GM12875 (cell line): Measurements from ENCODE around the gene RELN.

Experiments
- H3K4me3 ChIP-seq: one replicate; pipeline ENCODE4 v1.5.1; 2011; ENCODE audit warnings: low read depth, low read length, control low read depth
- CTCF ChIP-seq: IDR thresholded peaks from 2 replicates; pipeline ENCODE4 v1.5.1; 2011; ENCODE audit warnings: low read depth, mild to moderate bottlenecking, control low read depth, inconsistent platforms, low read length, moderate library complexity, borderline replicate concordance; ENCODE audit not compliant: insufficient read depth

Gene RELN

GRCh38 chr7:103648135-103648534, 341.3 kb downstream of the RELN start:
- H3K4me3 ChIP-seq: no peak overlapping the region
- TF ChIP-seq CTCF: no peak

GRCh38 chr7:103644319-103644718, 345.1 kb downstream of the RELN start:
- TF ChIP-seq CTCF: no peak
- no peak overlapping the region for H3K4me3 ChIP-seq

DNA sequence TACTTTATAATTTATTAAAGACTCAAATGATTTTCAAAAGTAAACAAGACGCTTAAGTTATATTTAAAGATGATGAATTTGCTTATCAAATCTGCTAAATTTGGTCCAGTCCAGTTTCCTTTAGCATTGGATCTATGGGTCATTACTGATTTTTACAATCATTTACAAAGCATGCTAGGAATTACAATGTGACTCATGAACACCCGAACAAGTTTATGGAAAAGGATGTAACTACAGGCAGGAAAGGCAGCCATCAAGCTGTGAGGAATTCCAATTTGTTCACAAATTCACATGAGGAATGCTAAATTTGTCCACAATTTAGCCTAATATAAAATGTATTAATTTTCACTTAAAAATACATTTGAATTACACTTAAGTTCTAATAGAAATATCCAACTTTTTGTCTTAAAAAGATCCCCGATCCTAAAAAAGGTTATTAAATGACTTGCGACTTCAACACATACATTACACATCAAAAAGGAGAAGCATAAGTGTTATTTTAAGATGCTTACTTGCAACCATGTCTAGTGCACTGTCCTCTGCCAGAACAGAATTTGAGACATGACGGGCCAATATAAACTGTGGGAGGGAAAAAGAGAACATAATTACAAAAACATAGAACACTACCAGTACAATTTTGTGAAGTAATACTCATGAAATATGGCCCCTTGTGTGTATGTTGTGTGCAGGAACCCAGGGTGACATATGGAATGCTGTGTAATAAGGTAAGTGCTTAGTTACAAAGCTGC, 349.3 kb downstream of the RELN start:
- H3K4me3 ChIP-seq: no peak overlapping the region

GRCh38 chr7:103637726-103638125, 351.7 kb downstream of the RELN start:
- no peak for TF ChIP-seq CTCF
- H3K4me3 ChIP-seq: no peak overlapping the region

More for the DNA sequence above, 349.3 kb downstream of the RELN start:
- TF ChIP-seq CTCF: no peak

GRCh38 chr7:103637094-103637493, 352.4 kb downstream of the RELN start:
- no peak for TF ChIP-seq CTCF
- H3K4me3 ChIP-seq: no peak overlapping the region

- TF ChIP-seq CTCF: no peak
- no peak overlapping the region for H3K4me3 ChIP-seq
These were observed 353.3 kb downstream of the RELN start for GRCh38 chr7:103636153-103636552.

- TF ChIP-seq CTCF: no peak
These were observed 356.5 kb downstream of the RELN start for GRCh38 chr7:103632972-103633371.

More at GRCh38 chr7:103632972-103633371, 356.5 kb downstream of the RELN start:
- H3K4me3 ChIP-seq: no peak overlapping the region
